Astrocyte of the spinal cord (primary cell): ENCODE measurements around the gene RETN.

Experiments used
- DNase-seq: peaks from one replicate; pipeline ENCODE4 v3.0.0; 2011; ENCODE audit warnings: low read depth, low spot score
- H3K4me3 ChIP-seq: 2 replicates; pipeline ENCODE4 v1.5.1; 2011; ENCODE audit warnings: low read depth, mild to moderate bottlenecking, low read length, moderate library complexity
- CTCF ChIP-seq: IDR thresholded peaks from 2 replicates; pipeline ENCODE4 v1.5.1; 2012; ENCODE audit warnings: low read depth, mild to moderate bottlenecking, low read length, inconsistent platforms
- in situ Hi-C: cut with HindIII; loops from 2 replicates; pipeline ENCODE4 v1.10.0; 2017; ENCODE audit warnings: low sequenced_read_pairs

RETN gene

DNA sequence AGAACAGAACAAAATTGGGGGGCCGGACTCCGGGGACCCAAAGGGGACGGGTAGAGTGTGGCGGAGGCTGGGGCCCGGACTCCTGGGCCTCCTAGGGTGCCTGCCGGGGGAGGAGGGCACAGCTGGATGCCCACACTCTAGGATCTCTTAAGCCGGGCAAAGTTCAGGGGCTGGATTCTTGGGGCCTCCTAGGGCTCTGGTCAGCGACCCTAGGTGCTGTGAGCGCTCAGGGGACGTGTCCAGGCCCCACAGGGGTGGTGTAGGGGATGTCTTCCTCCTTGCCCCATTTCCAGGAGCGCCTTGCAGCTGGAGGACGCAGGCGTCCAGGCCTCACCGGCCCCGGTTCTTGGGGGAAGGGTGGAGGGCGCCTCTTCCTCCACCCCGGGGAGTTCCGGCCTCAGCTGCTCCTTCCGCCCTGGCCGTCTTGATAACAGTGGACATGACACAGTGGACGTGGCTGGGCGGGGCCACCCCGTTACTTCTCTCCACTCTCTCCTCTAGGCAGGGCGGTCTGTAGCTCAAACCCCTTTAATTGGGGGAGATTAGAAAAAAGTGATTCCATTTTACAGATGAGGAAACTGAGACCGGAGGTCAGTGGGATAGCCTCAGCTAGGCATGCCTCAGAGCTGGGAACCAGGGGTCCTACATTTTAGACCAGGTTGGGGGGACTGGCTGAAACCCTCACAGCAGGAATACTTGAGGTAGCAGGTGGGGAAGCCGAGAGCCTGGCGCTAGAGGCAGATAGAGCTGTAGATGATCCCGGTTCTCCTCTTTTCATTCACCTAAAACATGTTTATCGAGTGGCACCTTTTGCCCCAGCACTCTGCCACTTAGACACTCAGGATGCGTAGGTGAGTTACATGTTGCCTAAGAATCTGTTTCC lies 31.2 kb upstream of the RETN start:
- no peak for DNase-seq
- TF ChIP-seq CTCF, result no peak
- H3K4me3 ChIP-seq, result peak overlapping the region; percentile 29
- in situ Hi-C loops, result no loop called here

- DNase-seq, result no peak
- no peak for TF ChIP-seq CTCF
- in situ Hi-C loops, result no loop called here
- H3K4me3 ChIP-seq, result no peak overlapping the region
Measured at GRCh38 chr19:7638802-7639465, 29.9 kb upstream of the RETN start.

DNA sequence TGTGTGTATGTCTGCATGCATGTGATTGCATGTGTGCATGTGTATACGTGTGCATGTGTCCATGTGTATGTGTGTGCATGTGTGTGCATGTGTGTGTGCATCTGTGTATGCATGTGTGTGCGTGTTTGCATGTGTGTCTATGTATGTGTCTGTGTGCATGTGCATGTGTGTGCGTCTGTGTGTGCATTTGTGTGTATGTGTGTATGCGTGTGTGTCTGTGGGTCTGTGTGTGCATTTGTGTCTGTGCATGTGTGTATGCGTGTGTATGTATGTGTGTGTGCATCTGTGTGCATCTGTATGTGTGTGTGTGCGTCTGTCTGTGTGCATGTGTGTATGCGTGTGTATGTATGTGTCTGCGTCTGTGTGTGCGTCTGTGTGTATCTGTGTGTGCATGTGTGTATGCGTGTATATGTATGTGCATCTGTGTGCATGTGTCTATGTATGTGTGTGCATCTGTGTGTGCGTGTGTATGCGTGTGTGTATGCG lies 28.9 kb upstream of the RETN start:
- no peak for DNase-seq
- in situ Hi-C loops, result no loop called here
- no peak for TF ChIP-seq CTCF
- no peak overlapping the region for H3K4me3 ChIP-seq

- no peak for TF ChIP-seq CTCF
- no peak overlapping the region for H3K4me3 ChIP-seq
- in situ Hi-C loops, result no loop called here
- no peak for DNase-seq
Measured at GRCh38 chr19:7640803-7641202, 28.0 kb upstream of the RETN start.

DNA sequence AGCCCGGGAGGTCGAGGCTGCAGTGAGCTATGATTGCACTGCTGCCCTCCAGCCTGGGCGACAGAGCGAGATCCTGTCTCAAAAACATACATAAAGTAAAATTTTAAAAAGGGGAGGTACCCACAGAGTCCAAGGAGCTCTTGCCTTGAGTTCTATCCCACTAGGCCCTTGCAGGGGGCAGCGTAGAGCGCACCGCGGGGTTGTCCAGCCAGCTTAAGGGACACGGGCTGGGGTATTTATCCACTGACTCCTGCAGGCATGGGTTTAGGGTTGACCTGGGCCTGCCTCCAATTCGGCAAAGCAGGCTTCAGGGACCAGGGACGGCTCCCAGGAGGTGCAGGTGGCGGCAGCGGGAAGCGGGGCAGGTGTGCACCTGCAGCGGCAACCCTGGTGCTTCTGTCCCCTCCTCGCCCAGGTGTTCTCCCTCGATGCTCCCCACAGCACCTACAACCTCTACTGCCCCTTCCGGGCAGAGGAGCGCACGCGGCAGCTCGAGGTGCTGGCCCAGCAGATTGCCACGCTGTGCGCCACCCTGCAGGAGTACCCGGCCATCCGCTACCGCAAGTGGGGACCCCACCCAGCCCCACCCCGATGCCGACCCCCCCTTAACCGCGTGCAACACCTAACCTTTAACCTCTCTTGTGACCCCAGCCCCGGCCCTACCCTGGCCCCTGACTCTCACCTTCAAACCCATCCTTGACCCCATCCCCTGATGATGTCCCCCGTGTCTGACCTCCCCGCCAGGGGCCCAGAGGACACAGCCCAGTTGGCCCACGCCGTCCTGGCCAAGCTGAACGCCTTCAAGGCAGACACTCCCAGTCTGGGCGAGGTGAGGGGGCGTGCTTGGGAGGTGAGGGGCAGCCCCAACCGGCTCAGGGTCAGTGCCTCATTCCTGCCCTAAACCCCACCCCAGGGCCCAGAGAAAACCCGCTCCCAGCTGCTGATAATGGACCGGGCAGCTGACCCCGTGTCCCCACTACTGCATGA lies 27.3 kb upstream of the RETN start:
- no peak overlapping the region for H3K4me3 ChIP-seq
- in situ Hi-C loops, result no loop called here
- no peak for TF ChIP-seq CTCF
- DNase-seq, result no peak

GRCh38 chr19:7642295-7643030 lies 26.4 kb upstream of the RETN start:
- no peak overlapping the region for H3K4me3 ChIP-seq
- no peak for DNase-seq
- TF ChIP-seq CTCF, result no peak

More at GRCh38 chr19:7642295-7643030, 26.4 kb upstream of the RETN start:
- in situ Hi-C loops, result no loop called here
